HepG2 (cell line): ENCODE results near the gene CADM2. TPM values are rescaled to one million over a fixed set of nuclear protein-coding genes. Genes with fewer than 3 reads are reported as not detected.

Experiments
- ATAC-seq: fragments of 200-7000 bp; cut with Tn5 transposase; 3 replicates; pipeline ENCODE4 v1.9.1; 2020; ENCODE audit warnings: mild to moderate bottlenecking, moderate library complexity
- BruUV-seq: library from RNA; stranded (reverse); fragments of 400-500 nt; replicated peaks from 2 replicates; lab custom pipeline; 2021; lab: Mats Ljungman, UMichigan
- CTCF ChIA-PET: fragments of 300-600 bp; formaldehyde crosslinking; extraction: SDS; loops from one replicate; lab custom pipeline; 2021; ENCODE audit warnings: low total read pairs, inconsistent platforms, low intra/inter-chr PET ratio; lab: Yijun Ruan, JAX
- POLR2A ChIA-PET: fragments of 350-600 bp; sonication (Branson Sonifier 250); formaldehyde crosslinking; loops from one replicate; lab custom pipeline; 2020; ENCODE audit warnings: antibody characterized with exemption, inconsistent platforms; lab: Yijun Ruan, JAX
- DNase-seq: peaks from one replicate; pipeline ENCODE4 v3.0.0-alpha.2; 2015; ENCODE audit warnings: low spot score
- FAIRE-seq: peaks from 3 replicates; lab custom pipeline; 2011; peaks lifted over from hg19 to GRCh38; lab: Jason Lieb, UNC
- H2AFZ ChIP-seq: one replicate; pipeline ENCODE4 v1.6.1; 2011; ENCODE audit warnings: low read length, inconsistent platforms
- H3K27ac ChIP-seq: fragments of 300-600 bp; 3 replicates; pipeline ENCODE4 v1.8.0; 2011; ENCODE audit warnings: mixed run types, mild to moderate bottlenecking, mixed read lengths, low read length, inconsistent platforms; ENCODE audit not compliant: insufficient read depth; ENCODE audit errors: extremely low read length
- H3K27me3 ChIP-seq, 2 experiments: fragments of 200-600 bp in 1 of 2; 2 replicates in 1 of 2; 3 replicates in 1 of 2; pipeline versions ENCODE4 v1.6.0 to v1.8.0; 2011; ENCODE audit warnings: low read length in 2 of 2, mild to moderate bottlenecking in 2 of 2, moderate library complexity in 2 of 2, inconsistent platforms in 1 of 2; ENCODE audit not compliant: insufficient read depth in 2 of 2, control insufficient read depth in 1 of 2
- H3K36me3 ChIP-seq, 2 experiments: fragments of 200-600 bp in 1 of 2; replicated peaks in 1 of 2; 2 replicates in 1 of 2; 3 replicates in 1 of 2; pipeline versions ENCODE4 v1.5.1 to v1.8.0; 2011; ENCODE audit warnings: low read length in 2 of 2, inconsistent platforms in 1 of 2; ENCODE audit not compliant: insufficient read depth in 2 of 2, control insufficient read depth in 1 of 2
- H3K4me1 ChIP-seq: 2 replicates; pipeline ENCODE4 v1.5.1; 2012; ENCODE audit warnings: low read length, inconsistent platforms; ENCODE audit not compliant: insufficient read depth
- H3K4me2 ChIP-seq: 2 replicates; pipeline ENCODE4 v1.6.0; 2011; ENCODE audit warnings: low read depth, low read length, inconsistent platforms
- H3K4me3 ChIP-seq, 3 experiments: fragments of 200-600 bp in 1 of 3; sonication (generic), shearing (Covaris generic) in 1 of 3; replicated peaks in 1 of 3; 2 replicates each; pipeline ENCODE4 v1.5.1; 2011 to 2016; ENCODE audit warnings: low read length in 3 of 3, inconsistent platforms in 2 of 3, low read depth in 2 of 3, mild to moderate bottlenecking in 2 of 3, control low read depth in 1 of 3, mixed read lengths in 1 of 3; ENCODE audit not compliant: insufficient read depth in 1 of 3
- H3K79me2 ChIP-seq: one replicate; pipeline ENCODE4 v1.6.1; 2011; ENCODE audit warnings: low read length, inconsistent platforms; ENCODE audit not compliant: insufficient read depth
- H3K9ac ChIP-seq: 2 replicates; pipeline ENCODE4 v1.6.0; 2011; ENCODE audit warnings: mild to moderate bottlenecking, low read depth, low read length, inconsistent platforms; ENCODE audit not compliant: insufficient read depth
- H3K9me3 ChIP-seq: 2 replicates; pipeline ENCODE4 v1.5.1; 2012; ENCODE audit warnings: mild to moderate bottlenecking, low read length
- H4K20me1 ChIP-seq: 2 replicates; pipeline ENCODE4 v1.6.0; 2011; ENCODE audit warnings: inconsistent platforms, mild to moderate bottlenecking, low read length, moderate library complexity; ENCODE audit not compliant: insufficient read depth
- CCDC6 ChIP-seq: sonication (generic); formaldehyde crosslinking; IDR thresholded peaks from 2 replicates; pipeline ENCODE4 v1.8.1; 2022; ENCODE audit warnings: mild to moderate bottlenecking, missing genetic modification reagents, moderate library complexity
- CHD4 ChIP-seq: fragments of 200-600 bp; sonication (generic); IDR thresholded peaks from 2 replicates; pipeline ENCODE4 v1.7.0; 2017; ENCODE audit warnings: mild to moderate bottlenecking, low read length, borderline replicate concordance
- JUND ChIP-seq: sonication (generic); formaldehyde crosslinking; IDR thresholded peaks from 2 replicates; pipeline ENCODE4 v1.8.0; 2022; ENCODE audit warnings: mild to moderate bottlenecking, missing genetic modification reagents
- MED13 ChIP-seq: sonication (generic); formaldehyde crosslinking; IDR thresholded peaks from 2 replicates; pipeline ENCODE4 v1.5.0; 2020; ENCODE audit warnings: missing genetic modification reagents
- NPAS2 ChIP-seq: sonication (generic); formaldehyde crosslinking; IDR thresholded peaks from 2 replicates; pipeline ENCODE4 v1.8.0; 2022; ENCODE audit warnings: mild to moderate bottlenecking, missing genetic modification reagents, borderline replicate concordance
- POLR2AphosphoS2 ChIP-seq: IDR thresholded peaks from 2 replicates; pipeline ENCODE4 v1.6.1; 2011; ENCODE audit warnings: low read depth, low read length, improper control_type of control experiment
- POLR2G ChIP-seq: fragments of 200-400 bp; formaldehyde crosslinking; IDR thresholded peaks from 2 replicates; pipeline ENCODE4 v1.6.1; 2018; ENCODE audit warnings: mild to moderate bottlenecking, low read depth, low read length, moderate library complexity
- RAD21 ChIP-seq: fragments of 450-650 bp; formaldehyde crosslinking; IDR thresholded peaks from 2 replicates; pipeline ENCODE4 v1.5.0; 2020; ENCODE audit warnings: mild to moderate bottlenecking
- SIX1 ChIP-seq: sonication (generic); formaldehyde crosslinking; IDR thresholded peaks from 2 replicates; pipeline ENCODE4 v1.4.0; 2020; ENCODE audit warnings: missing genetic modification reagents, borderline replicate concordance
- STAG1 ChIP-seq: sonication (generic); formaldehyde crosslinking; IDR thresholded peaks from 2 replicates; pipeline ENCODE4 v1.4.0; 2020; ENCODE audit warnings: missing genetic modification reagents
- TARDBP ChIP-seq: sonication (generic); formaldehyde crosslinking; IDR thresholded peaks from 2 replicates; pipeline ENCODE4 v1.8.0; 2022; ENCODE audit warnings: mild to moderate bottlenecking, missing genetic modification reagents
- ZFP90 ChIP-seq: sonication (generic); formaldehyde crosslinking; IDR thresholded peaks from 2 replicates; pipeline ENCODE4 v1.8.0; 2022; ENCODE audit warnings: missing genetic modification reagents, mild to moderate bottlenecking, inconsistent platforms, borderline replicate concordance
- ZNF207 ChIP-seq: fragments of 450-650 bp; IDR thresholded peaks from 2 replicates; pipeline ENCODE4 v1.6.1; 2016; ENCODE audit warnings: antibody characterized with exemption, borderline replicate concordance
- ZNF382 ChIP-seq: sonication (generic); formaldehyde crosslinking; IDR thresholded peaks from 2 replicates; pipeline ENCODE4 v1.5.0; 2020; ENCODE audit warnings: missing genetic modification reagents, mild to moderate bottlenecking, borderline replicate concordance
- ZNF674 ChIP-seq: sonication (generic); formaldehyde crosslinking; IDR thresholded peaks from 2 replicates; pipeline ENCODE4 v1.5.0; 2020; ENCODE audit warnings: low read depth, mild to moderate bottlenecking, missing genetic modification reagents
- WGBS: methylation state at CpG from one replicate; pipeline ENCODE4 v1.1.6; 2017; ENCODE audit warnings: low lambda C conversion rate; 5-methylcytosine and 5-hydroxymethylcytosine counted together
- in situ Hi-C: cut with HindIII; loops from 2 replicates; pipeline ENCODE4 v1.10.0; 2017; ENCODE audit warnings: low pct_unique_long_range_greater_than_20kb; ENCODE audit not compliant: extremely low pct_ligation_motif_present
- intact Hi-C: fragments of 100-400 bp; cut with micrococcal nuclease; formaldehyde crosslinking; loops from one replicate; pipeline ENCODE4 v1.10.0; 2022; ENCODE audit not compliant: unreplicated experiment
- polyA plus RNA-seq, 8 experiments: library from polyadenylated mRNA; depleted of rRNA in 3 of 8; stranded (reverse) in 7 of 8; unstranded in 1 of 8; fragments of >200 nt; fragmentation: Illumina TruSeq in 4 of 8; extraction: Trizol in 4 of 8; gene quantifications; 2 replicates each; pipeline versions ENCODE4 v1.2.1 to v1.2.3, GENCODE V29; 2011 to 2016; ENCODE audit warnings: low read depth in 4 of 8, missing spikeins in 1 of 8, mixed read lengths in 1 of 8; ENCODE audit not compliant: insufficient read depth in 1 of 8
- total RNA-seq, 5 experiments: library from RNA; depleted of rRNA; stranded (reverse); fragments of >200 nt; fragmentation: Illumina TruSeq; extraction: Trizol; gene quantifications; 2 replicates each; pipeline ENCODE4 v1.2.3, GENCODE V29; 2016; ENCODE audit warnings: low read depth in 1 of 5
- TF ChIP-seq, protein P1 (sequence below): sonication (generic); formaldehyde crosslinking; IDR thresholded peaks from 2 replicates; pipeline ENCODE4 v1.5.0; 2020; ENCODE audit warnings: missing genetic modification reagents

CADM2 gene
- total and polyA plus RNA-seq, 2 of the 13 experiments (the other 11 are each of a cell fraction or from before 2014, with no cell fraction given) = not detected

DNA sequence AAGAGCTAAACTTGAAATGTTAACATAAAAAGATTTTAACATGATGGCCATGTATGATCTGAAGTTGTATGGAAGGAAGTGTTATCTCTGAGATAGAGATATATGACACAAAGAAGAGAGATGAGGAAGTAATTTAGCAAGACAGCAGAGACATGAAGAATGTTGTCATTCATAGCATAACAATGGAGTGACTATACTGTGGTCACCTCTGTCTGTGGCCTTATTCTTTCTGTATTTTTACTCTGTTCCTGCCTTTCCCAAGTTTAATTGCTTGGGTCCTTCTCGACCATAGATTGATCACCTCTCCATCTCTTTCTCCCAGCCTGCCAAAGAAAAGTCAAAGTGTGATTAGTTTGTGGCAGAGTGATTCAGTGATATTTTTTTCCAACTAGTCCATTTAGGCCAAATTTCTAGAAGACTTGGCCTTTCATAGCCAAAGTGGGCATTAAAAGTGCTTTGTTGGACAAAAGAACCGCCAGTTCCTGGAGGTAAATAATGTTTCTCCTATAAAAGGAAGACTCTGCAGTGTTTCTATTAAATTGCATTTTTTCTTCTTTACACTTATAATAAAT is 711.9 kb downstream of the CADM2 start:
- no peaks in the 10 kb centered on the region for H3K79me2 ChIP-seq
- in situ Hi-C loops (no loop called here), intact Hi-C loops (no loop called here)
- ChIA-PET CTCF (no interaction called here), POLR2A (no interaction called here)
- H3K4me3 ChIP-seq = no peak overlapping the region
- no peaks in the 10 kb centered on the region for H3K9me3 ChIP-seq
- no peak overlapping the region for H2AFZ ChIP-seq
- H3K27me3 ChIP-seq = no peaks in the 10 kb centered on the region
- H3K9ac ChIP-seq = no peak overlapping the region
- TF ChIP-seq ZFP90 (CRISPR knock-in tag) (no peak), RAD21 (CRISPR knock-in tag) (no peak), CCDC6 (no peak), POLR2G (no peak), NPAS2 (no peak), ZNF382 (CRISPR knock-in tag) (no peak)
- TF ChIP-seq, all 625 proteins: peak for 0
- no peaks in the 10 kb centered on the region for H4K20me1 ChIP-seq
- H3K36me3 ChIP-seq = no peaks in the 10 kb centered on the region
- FAIRE-seq (no peak), DNase-seq (no peak), ATAC-seq (no peak)
- no peak overlapping the region for H3K27ac ChIP-seq
- 0% methylated on average over 2 of the region's 2 CpGs for WGBS
- H3K4me1 ChIP-seq = no peaks in the 10 kb centered on the region
- BruUV-seq = no TSS peak
- H3K4me2 ChIP-seq = no peak overlapping the region

DNA sequence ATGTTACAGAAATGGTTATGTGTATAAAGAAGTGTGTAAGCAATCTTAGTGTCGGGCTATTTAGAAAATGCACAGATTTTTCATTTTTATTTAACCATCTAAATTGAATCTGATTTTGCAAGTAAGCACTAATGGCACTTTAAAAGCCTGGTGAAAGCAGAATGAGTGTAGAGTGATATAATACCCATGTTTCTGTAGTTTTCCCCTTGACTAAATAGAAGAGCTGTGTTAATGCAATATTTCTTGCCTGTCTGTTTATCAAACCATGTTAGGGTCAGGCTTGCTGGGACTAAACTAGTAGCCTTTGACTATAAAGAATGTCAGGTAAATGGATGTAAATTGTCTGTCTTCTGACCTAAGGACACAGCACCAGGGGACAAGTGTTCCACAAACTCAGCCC is 714.0 kb downstream of the CADM2 start:
- H3K9ac ChIP-seq = no peak overlapping the region
- H2AFZ ChIP-seq = no peak overlapping the region
- no peak overlapping the region for H3K27ac ChIP-seq
- no peak overlapping the region for H3K4me2 ChIP-seq
- DNase-seq (no peak), FAIRE-seq (no peak), ATAC-seq (no peak)
- TF ChIP-seq JUND (CRISPR knock-in tag) = no peak
- TF ChIP-seq STAG1 = no peak
- no peak for TF ChIP-seq SIX1 (CRISPR knock-in tag)
- no peak for TF ChIP-seq MED13
- TF ChIP-seq, protein P1, sequence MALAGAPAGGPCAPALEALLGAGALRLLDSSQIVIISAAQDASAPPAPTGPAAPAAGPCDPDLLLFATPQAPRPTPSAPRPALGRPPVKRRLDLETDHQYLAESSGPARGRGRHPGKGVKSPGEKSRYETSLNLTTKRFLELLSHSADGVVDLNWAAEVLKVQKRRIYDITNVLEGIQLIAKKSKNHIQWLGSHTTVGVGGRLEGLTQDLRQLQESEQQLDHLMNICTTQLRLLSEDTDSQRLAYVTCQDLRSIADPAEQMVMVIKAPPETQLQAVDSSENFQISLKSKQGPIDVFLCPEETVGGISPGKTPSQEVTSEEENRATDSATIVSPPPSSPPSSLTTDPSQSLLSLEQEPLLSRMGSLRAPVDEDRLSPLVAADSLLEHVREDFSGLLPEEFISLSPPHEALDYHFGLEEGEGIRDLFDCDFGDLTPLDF (CRISPR knock-in tag) = no peak
- no peak for TF ChIP-seq POLR2AphosphoS2
- no peak for TF ChIP-seq TARDBP
- TF ChIP-seq CHD4 = no peak
- TF ChIP-seq ZNF674 (CRISPR knock-in tag) = no peak
- TF ChIP-seq ZNF207 = no peak
- POLR2A ChIA-PET = no interaction called here
- no peaks in the 10 kb centered on the region for H3K79me2 ChIP-seq
- CTCF ChIA-PET = no interaction called here
- no TSS peak for BruUV-seq
- intact Hi-C loops = no loop called here
- no peak overlapping the region for H3K4me3 ChIP-seq
- no peaks in the 10 kb centered on the region for H3K4me1 ChIP-seq
- no peaks in the 10 kb centered on the region for H3K9me3 ChIP-seq
- H4K20me1 ChIP-seq = no peaks in the 10 kb centered on the region
- H3K36me3 ChIP-seq = no peaks in the 10 kb centered on the region
- WGBS = 0% methylated on average over 1 of the region's 1 CpG
- H3K27me3 ChIP-seq = no peaks in the 10 kb centered on the region
- in situ Hi-C loops = no loop called here
